Measurements from ENCODE around the gene FAF2.
"Not testable (repeated sequence)": the region's sequence is repeated elsewhere in the genome, so short reads cannot be mapped to it uniquely, and the experiment has no call there.

The FAF2 gene

DNA sequence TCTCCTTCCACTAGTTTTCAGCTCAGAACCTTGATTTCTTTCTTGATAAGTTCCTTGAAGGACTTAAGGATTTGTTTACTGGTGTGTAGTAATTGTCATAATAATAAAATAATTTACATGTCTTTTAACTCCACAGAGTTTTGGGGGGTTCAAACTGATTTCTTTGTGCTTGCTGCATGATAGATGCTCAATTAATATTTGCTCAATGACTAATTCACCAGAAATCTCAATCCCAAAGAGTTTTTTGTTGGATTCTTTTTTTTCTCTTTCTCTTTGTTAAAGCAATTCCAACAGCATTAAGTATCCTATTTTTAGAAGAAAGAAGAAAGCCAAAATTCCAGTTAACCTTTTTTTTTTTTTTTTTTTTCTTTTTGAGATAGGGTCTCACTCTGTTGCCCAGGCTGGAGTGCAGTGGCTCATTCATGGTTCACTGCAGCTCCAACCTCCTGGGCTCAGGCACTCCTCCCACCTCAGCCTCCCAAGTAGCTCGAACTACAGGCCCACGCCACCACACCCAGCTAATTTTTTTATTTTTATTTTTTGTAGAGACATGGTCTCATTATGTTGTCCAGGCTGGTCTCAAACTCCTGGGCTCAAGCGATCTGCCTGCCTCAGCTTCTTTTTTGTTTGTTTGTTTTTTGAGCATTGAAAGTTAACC is 10.8 kb downstream of the FAF2 start:
- DNase-seq (ENCODE audit: low spot score), result no peak

DNA sequence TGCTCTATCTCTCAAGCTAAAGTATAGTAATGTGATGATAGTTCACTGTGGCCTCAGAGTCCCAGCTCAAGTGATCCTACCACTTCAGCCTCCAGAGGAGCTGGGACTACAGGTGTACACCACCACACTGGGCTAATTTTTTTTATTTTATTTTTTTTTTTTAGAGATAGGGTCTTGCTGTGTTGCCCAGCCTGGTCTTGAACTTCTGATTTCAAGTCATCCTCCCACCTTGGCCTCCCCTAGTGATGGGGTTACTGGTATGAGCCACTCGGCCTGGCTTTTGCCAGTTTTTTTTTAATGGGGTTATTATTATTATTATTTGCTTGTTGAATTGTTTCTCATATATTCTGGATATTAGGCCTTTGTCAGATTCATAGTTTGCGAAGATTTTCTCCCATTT is 13.2 kb downstream of the FAF2 start:
- no peak for DNase-seq (ENCODE audit: low spot score)

DNA sequence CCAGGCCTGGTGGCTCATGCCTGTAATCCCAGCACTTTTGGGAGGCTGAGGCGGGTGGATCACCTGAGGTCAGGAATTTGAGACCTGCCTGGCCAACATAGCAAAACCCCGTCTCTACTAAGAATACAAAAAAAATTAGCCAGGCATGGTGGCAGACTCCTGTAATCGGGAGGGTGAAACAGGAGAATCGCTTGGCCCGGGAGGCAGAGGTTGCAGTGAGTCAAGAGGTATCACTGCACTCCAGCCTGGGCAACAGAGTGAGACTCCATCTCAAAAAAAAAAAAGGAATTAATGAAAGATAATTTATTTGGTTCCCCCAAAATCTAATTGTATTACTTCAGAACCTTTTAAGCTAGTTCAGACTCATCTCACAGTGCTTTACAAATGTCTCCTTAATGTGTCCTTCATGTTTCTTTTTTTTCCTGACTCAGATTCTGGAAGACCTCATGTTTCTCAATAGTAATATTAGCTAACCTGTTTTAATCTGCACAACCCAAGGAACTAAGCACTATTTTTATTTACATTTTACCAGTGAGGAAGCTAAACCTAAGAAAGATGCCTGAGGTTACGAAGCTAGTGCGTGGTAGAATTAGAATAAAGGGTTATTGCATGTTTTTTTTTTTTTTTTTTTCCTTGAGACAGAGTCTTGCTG is 15.1 kb downstream of the FAF2 start:
- no peak for DNase-seq (ENCODE audit: low spot score)

DNA sequence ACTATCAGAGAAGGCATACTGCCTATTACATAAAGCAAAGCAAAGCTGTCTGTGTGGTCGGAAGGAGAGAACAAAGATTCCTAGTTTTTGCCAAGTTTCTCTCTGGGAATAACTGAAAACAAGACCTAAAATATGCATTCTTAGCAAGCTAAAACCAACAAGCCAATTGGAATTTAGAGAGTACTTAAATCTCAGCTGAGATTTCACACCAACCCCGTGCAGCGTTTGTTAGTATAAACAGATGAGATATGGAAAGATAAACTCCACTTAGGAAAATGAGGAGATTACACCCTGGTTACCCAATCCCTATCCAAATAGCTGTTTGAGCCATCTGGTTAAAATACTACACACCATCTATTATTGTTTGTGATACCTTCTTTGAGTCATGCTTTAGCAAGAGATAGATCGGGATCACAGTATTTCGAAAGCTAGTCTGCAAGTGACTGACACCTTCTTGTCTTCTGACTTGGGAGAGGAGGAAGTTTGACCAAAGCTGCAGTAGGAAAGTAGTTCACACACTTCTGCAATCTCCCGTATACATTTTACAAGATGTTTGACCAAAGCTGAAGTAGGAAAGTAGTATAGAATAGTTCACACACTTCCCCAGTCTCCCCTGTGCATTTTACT is 18.2 kb downstream of the FAF2 start:
- DNase-seq (ENCODE audit: low spot score), result no peak

DNA sequence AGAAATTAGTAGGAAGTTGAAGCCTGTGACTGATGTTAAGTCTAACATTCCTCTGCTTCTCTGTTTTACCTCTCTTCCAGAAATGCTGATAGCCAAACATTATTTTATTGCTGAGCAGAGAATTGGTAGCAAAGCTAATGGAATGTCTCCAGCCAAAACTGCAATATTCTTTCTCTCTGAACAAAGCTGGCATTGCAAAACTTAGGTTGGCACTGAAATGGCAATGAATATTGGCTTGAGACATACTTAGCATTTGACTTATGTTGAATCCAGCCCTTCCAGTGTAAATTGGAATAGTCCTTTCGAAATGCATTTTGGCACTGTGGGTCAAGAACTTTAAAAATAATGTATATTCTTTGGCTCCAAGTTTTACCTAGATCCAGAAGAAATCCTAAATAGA is 21.1 kb downstream of the FAF2 start:
- DNase-seq (ENCODE audit: low spot score), result no peak

DNA sequence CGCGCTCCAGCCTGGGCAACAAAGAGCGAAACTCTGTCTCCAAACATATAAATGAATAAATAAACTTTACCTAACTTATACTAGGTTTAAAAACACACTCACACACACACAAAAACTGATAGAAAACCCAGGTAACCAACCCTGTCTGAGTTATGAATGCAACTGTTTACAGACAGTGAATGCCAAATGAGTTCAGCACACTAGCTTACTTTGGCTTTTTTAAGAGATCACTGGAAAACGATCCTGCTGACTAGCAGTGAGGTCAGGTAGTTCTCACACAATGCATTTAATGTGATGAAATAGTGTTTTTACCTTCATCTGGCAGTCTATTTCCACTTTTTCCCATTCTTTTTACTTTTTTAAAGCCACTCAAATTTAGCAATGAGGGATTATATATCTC is 22.4 kb downstream of the FAF2 start:
- no peak for DNase-seq (ENCODE audit: low spot score)

DNA sequence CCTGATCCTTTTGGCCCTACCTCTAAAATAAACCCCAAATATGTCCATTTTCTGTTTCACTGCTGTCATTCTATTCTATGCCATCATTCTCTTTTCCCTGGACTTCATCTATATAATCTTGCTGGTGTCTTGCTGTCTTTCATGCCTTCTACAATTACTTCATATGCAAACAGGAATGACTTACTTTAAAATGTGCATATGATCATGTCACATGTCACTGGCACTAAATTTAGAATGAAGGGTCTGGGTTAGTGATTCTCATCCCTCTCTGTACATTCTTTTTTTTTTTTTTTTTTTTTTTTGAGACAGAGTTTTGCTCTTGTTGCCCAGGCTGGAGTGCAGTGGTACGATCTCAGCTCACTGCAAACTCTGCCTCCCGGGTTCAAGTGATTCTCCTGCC is 22.9 kb downstream of the FAF2 start:
- DNase-seq (ENCODE audit: low spot score), result no peak

DNA sequence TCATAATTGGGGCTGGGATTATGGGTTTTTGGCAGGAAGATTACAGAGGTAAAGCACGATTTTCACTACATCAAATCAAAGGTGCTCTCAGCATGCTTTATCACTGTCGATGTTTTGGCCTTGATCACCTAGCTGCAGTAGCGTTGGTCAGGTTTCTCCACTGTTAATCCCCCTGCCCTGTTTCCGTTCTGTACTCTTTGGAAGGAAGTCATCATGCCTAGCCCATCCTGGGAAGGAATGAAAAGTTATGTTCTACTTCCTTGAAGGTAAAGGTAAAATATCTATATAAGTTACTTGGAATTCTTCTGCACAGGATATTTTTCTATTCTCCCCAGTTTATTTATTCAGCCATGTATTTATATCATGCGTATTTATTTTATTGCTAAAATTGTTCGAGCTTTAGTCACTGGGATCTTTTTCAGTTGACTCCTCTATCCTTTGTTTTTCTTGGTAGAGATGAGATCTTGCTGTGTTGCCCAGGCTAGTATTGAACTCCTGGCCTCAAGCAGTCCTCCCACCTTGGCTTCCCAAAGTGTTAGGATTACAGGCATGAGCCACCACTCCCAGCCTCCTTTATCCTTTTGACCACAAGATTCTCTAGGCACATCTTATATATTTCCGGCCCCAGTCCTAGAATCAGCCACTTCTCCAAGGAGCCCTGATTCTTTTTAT is 25.3 kb downstream of the FAF2 start:
- DNase-seq (ENCODE audit: low spot score), result no peak

DNA sequence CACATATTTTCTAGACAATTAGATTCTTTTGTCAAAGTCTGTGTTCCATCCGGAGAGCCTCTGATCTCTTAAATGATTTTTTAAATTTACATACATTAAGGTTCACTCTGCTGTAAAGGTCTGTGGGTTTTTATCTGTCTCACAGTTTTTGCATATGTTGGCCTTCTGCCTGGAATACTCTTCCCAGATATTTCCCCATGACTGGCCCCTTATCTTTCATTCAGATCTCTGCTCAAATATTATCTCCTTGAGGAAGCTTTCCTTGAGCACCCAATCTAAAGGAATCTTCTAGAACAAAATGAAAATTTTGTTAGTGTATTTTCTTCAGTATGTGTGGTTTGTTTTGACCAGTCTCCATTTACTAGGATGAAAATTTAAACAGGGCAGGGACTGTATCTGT is 26.3 kb downstream of the FAF2 start:
- no peak for DNase-seq (ENCODE audit: low spot score)

DNA sequence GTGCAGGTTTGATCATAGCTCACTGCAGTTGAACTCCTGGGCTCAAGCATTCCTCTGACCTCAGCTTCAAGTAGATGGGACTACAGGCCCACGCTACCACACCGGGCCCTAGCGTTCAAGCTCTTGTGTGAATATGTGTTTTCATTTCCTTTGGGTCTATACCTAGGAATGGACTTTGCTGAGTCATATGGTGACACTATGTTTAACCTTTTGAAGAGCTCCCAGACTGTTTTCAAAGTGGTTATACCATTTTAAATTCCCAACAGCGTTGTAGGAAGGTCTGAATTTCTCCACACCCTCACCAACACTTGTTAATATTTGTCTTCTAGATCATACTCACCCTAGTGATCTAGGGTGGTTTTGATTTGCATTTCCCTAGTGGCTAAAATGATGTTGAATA is 33.5 kb downstream of the FAF2 start:
- DNase-seq (ENCODE audit: low spot score), result no peak

DNA sequence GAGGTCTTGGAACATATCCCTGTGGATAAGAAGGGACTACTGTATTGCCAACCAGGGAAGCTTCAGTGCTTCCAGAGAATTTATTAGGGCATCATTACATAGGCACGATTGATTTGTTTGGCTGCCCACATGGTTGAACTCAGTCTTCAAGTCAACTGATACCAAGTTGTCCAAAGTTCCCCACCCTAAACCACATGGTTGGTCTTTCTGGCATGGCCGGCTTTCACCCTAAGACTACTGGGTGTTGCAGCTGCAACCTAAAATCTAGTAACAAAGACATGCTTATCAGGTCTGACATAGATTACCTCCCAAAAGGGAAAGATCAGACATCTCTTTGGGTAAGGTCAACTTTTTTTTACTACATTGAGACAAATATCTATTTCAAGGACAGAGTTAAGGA is 37.0 kb downstream of the FAF2 start:
- DNase-seq (ENCODE audit: low spot score), result no peak

DNA sequence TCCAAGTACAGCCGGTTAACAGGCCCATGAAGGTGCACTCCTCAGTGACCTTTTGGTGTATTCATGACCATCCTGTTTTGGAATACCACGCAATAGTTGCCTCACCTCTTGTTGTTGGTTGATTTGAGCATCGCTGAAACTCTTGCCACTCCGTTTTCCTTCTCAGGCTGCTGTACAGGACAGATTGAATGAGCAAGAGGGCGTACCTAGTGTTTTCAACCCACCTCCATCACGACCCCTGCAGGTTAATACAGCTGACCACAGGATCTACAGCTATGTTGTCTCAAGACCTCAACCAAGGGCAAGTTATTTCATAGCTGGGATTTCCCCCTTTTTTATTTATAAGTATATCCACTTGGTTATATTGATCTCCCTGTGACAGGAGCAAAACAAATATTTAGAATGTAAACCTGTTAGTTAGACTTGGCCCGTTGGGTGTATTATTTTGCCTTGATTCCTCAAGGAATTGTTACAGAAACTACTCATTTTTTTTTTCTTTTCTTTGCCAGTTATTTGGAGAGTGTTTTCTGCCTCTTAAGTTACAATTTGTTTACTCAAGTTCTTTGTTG is 38.1 kb downstream of the FAF2 start:
- no peak for DNase-seq (ENCODE audit: low spot score)

DNA sequence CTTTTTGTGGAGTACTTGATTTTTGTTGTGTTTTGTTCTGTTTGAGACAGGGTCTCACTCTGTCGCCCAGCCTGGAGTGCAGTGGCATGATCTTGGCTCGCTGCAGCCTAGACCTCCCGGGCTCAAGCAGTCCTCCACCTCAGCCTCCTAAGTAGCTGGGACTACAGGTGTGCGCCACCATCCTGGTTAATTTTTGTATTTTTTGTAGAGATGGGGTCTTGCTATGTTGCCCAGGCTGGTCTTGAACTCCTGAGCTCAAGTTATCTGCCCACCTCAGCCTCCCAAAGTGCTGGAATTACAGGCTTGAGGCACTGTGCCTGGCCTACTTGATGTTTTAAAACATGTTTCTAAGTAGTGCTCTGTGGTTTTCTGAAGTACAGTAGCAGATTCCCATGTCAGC is 39.0 kb downstream of the FAF2 start:
- not testable (repeated sequence) for DNase-seq (ENCODE audit: low spot score)

DNA sequence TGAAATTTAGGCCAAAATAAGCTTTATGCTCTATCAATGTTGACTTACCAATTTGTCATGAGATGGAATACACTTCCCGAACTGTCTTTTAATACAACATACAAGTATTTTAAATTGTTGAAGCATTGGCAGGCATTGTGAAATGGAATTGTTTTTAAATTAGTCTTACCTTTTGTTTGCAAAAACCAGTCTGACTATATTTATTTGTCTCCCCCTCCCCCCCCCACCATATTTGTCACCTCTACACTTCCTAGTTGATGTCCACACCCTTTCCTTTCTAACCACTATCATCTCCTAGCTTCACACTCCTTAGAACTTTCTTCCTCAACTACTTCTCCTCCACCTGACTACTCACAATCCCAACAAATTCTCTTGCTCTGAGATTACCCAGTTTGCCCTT is 40.9 kb downstream of the FAF2 start:
- DNase-seq (ENCODE audit: low spot score), result no peak

DNA sequence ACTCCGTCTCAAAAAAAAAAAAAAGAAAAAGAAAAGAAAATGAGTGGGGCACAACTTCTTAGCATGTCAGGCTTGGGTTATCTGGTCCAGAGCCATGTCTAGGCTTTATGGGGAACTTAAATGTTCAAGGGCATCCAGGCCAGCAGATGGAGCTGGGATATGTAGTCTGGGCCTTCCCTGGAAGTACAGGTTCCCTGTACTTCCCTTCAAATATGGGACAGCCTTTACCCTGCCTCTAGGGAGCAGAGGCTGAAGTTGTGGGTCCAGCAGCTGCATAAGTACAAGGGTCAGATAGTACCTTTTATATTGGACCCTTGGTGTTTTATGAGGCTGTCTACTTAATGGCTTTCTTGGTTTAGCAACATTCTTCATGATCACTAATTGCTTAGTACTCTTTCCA is 42.1 kb downstream of the FAF2 start:
- no peak for DNase-seq (ENCODE audit: low spot score)

DNA sequence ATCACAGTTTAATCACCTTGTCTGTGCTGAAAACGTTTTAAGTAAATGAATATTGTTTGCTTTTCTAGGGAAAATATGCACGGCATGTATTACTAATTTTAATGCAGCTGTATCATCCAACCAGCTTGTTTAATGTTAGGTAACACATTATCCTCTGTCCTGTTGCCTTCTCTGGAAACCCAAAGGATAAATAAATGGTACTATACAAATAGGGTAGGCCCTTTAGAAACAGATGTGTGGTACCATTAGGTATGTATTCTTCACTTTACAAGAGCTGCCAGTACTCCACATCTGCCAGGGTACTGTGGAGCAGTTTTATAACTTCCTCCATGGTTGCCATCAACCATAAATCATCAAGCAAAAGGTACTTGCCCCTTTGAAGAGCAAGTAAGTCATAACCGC is 42.9 kb downstream of the FAF2 start:
- no peak for DNase-seq (ENCODE audit: low spot score)

DNA sequence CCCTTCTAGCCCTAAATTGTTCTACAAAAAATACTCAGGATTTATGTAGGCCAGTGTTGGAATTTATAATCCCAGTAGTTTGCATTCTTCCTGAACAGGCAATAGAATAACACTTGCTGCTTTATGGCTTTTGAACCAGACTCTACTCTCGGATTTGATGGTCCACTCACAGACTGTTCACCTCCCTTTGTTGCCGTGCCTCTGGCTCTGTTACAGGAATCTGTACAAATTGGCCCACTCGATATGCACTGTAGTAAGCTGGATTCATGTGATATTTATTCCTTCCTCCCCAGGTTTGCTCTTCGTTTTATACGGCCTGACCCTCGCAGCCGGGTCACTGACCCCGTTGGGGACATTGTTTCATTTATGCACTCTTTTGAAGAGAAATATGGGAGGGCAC is 43.7 kb downstream of the FAF2 start:
- DNase-seq (ENCODE audit: low spot score), result no peak

DNA sequence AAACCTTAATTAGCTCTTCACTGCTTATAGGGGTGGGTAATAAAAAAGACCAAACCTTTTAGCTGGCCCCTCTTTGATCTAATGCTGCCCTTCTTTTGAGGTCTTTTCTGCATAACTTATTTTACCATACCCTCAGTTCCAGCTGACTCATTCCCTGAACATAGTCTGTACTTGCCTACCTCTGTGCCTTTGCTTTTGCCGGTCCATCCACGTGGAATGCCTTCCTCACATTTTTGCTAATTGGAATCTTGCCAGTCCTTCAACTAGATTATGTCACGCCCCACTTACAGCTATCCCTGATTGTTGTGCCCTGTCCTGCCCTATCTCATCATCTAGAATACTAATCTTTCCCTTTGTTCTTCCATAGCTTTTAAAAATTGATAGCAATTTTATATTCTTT is 44.2 kb downstream of the FAF2 start:
- DNase-seq (ENCODE audit: low spot score), result no peak

DNA sequence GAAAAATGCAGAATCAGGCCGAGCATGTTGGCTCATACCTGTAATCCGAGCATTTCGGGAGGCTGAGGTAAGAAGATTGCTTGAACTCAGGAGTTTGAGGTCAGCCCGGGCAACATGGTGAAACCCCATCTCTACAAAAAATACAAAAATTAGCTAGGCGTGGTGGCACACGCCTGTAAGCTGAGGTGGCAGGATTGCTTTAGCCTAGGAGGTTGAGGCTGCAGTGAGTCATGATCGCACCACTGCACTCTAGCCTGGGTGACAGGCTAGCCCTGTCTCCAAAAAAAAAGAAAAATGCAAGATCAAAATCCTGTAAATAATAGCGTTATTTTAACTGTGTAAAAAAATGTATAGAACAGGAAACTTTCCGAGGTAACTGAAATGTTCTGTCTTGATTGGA is 49.7 kb downstream of the FAF2 start:
- DNase-seq (ENCODE audit: low spot score), result no peak

DNA sequence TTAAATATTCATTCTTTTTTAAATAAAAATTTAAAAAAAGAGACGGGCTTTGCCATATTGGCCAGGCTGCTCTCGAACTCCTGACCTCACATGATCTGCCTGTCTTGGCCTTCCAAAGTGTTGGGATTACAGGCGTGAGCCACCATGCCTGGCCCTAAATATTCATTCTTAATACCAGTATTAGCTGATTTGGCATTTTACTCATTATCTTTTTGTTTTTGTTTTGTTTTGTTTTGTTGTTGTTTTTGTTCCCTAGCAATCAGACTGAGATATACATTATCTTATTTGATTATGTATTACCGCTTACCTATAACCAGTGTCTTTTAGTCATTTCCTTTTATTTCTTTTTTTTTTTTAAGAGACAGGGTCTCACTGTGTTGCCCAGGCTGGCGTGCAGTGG is 51.1 kb downstream of the FAF2 start:
- DNase-seq (ENCODE audit: low spot score), result no peak

DNA sequence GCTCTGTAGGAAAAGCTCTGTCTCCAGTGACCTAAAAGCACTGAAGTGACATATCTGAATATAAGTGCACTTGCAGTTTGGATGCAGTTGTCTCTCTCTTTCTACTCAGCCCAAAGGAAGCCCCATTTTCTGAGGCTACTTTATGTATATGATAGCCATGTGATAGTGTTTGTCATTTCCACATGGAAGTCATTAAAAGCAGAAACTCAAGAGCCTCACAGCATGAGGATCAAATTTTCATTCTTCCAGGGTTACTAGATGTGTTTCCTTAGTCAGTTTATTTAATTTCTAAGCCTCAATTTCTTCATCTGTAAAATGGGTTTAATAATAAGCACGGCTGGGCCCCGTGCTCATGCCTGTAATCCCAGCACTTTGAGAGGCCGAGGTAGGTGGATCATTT is 52.3 kb downstream of the FAF2 start:
- DNase-seq (ENCODE audit: low spot score), result no peak

DNA sequence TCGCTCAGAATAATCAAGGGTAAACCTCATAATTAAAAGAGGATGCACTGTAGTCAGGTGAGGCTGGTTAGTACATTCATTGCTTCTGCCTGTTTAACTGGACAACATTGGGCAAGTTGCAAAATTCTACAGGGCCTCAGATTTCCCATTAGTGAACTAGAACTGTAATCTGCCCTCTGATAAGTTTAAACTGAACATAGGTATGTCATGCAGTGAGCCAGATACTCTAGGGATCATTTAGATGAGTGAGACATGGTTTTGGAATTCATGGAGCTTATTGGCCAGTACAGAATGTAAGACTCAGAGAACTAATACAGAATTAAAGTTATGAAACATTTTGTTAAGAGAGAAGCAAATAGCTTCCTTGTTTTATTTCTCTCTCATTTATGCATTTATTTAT is 53.1 kb downstream of the FAF2 start:
- DNase-seq (ENCODE audit: low spot score), result peak; percentile 70

DNA sequence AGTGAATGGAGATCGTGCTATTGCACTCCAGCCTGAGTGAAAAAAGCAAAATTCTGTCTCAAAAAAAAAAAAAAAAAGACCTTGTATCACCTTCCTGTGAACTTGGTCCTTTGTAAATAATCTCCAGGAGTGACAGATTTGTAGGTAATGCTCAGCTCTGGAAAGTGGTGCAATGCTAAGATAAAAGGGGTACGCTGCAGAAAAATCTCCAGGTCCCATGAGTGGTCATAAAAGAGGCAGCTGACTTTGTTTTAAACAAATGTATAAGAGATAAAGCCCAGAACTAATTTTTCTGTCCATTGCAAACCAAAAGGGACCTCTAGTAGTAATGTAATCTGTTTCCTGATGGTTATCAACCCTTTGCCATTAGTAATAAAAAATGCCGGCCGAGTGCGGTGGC is 55.3 kb downstream of the FAF2 start:
- DNase-seq (ENCODE audit: low spot score), result no peak
